Thymus (tissue), 11 donors: ENCODE measurements around the gene CARMIL1. TPM values are rescaled to one million over a fixed set of nuclear protein-coding genes. Genes with fewer than 3 reads are reported as not detected.

Experiments used
- DNase-seq, 9 donors: peaks; one replicate each; pipeline ENCODE4 v3.0.0-alpha.2; 2013; ENCODE audit warnings: low spot score in 9 of 9, low read depth in 6 of 9, missing footprints in 1 of 9
- H3K27ac ChIP-seq, 2 donors: one replicate each; pipeline ENCODE4 v1.5.1; 2013; ENCODE audit warnings: control low read depth in 1 of 2, low read depth in 1 of 2, low read length in 1 of 2, mild to moderate bottlenecking in 1 of 2, moderate library complexity in 1 of 2
- H3K27me3 ChIP-seq, 2 donors: one replicate each; pipeline ENCODE4 v1.5.1; 2013; ENCODE audit warnings: low read length in 1 of 2; ENCODE audit not compliant: control insufficient read depth in 2 of 2, insufficient read depth in 1 of 2
- H3K36me3 ChIP-seq, 2 donors: one replicate each; pipeline ENCODE4 v1.5.1; 2013; ENCODE audit warnings: low read length in 1 of 2, mild to moderate bottlenecking in 1 of 2, moderate library complexity in 1 of 2; ENCODE audit not compliant: control insufficient read depth in 2 of 2, insufficient read depth in 2 of 2
- H3K4me1 ChIP-seq, 2 donors: one replicate each; pipeline ENCODE4 v1.5.1; 2013; ENCODE audit warnings: low read length in 2 of 2; ENCODE audit not compliant: control insufficient read depth in 2 of 2, insufficient read depth in 2 of 2
- H3K4me3 ChIP-seq, 2 donors: one replicate each; pipeline ENCODE4 v1.5.1; 2013; ENCODE audit warnings: low read length in 2 of 2, control low read depth in 1 of 2, mild to moderate bottlenecking in 1 of 2
- H3K9me3 ChIP-seq, 2 donors: one replicate each; pipeline ENCODE4 v1.5.1; 2013; ENCODE audit warnings: low read length in 1 of 2, mild to moderate bottlenecking in 1 of 2; ENCODE audit not compliant: control insufficient read depth in 2 of 2, insufficient read depth in 1 of 2
- WGBS: extraction: QIAGEN DNeasy Blood & Tissue Kit; methylation state at CpG from one replicate; pipeline ENCODE4 v1.1.7; 2013; 5-methylcytosine and 5-hydroxymethylcytosine counted together
- polyA plus RNA-seq: library from polyadenylated mRNA; stranded (reverse); fragments of 200-250 nt; gene quantifications from one replicate; pipeline ENCODE4 v1.2.3, GENCODE V29; 2013
- total RNA-seq: library from RNA; stranded (reverse); fragments of 120-200 nt; gene quantifications from one replicate; pipeline ENCODE4 v1.2.4, GENCODE V29; 2013
- donor health status: healthy.

The CARMIL1 gene
- total and polyA plus RNA-seq, 2 donors: 17.4 to 29.9 TPM

DNA sequence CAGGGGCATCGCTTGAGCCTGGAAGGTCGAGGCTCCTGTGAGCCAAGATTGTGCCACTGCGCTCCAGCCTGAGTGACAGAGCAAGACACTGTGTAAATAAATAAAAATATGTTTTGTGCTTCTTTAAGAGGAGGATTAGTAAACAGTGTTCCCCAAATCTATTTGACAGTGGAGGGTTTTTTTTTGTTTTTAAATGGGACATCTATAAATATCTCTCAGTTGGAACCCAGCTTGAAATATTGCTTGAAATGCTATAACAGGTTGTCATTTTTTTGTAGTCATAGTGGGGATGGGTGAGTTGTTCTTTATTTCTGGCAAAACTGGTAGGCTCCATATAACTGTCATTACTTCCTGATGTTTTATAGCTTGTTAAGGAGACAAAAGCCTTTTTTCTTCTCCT lies 54.3 kb downstream of the CARMIL1 start:
- no peak for DNase-seq
- no peak overlapping the region for H3K4me3 ChIP-seq
- H3K9me3 ChIP-seq: no peaks in the 10 kb centered on the region
- H3K36me3 ChIP-seq: no peaks in the 10 kb centered on the region
- H3K4me1 ChIP-seq: no peaks in the 10 kb centered on the region
- no peaks in the 10 kb centered on the region for H3K27me3 ChIP-seq
- no peak overlapping the region for H3K27ac ChIP-seq
- 98% methylated on average over 3 of the region's 3 CpGs for WGBS

DNA sequence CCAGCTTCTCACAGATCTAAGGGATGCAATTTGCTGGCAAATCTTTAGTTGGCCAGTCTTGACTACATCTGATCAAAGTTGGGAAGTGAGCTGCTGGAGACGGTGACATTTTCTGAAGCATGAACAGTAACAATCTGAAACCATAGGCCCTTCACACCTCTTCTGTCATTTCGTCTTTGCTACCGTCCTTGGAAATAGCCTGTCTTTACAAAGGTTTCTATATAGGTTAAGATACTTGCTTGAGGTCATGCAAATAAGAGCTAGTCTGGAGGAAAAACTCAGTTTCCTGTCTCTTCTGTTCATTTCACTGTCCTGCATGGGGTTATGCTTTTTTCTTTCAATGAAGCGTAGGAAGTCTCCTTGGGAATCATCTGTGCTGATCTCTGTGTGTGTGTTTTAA lies 55.6 kb downstream of the CARMIL1 start:
- WGBS: 94% methylated on average over 4 of the region's 4 CpGs
- Histone ChIP-seq H3K4me3 (no peak overlapping the region), H3K4me1 (no peaks in the 10 kb centered on the region), H3K36me3 (no peaks in the 10 kb centered on the region), H3K27ac (no peak overlapping the region), H3K27me3 (no peaks in the 10 kb centered on the region), H3K9me3 (no peaks in the 10 kb centered on the region)
- DNase-seq: no peak

DNA sequence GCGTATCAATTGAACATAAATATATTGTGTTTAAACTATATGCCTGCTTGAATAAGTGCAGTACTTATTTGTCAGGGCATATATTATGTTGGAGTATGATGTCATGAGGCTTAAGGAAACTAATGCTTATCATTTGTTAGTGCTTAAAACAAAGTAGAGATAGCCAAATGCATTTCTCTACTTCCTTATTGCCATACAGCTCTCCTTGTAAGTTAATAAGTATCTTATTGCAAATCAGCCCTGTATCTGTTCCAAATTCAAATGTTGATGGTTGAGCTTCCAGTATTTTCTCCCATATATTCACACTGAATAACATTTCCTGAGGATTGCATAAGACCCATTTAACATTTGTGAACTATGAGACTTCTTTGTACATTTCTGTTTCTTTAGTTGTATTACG lies 57.8 kb downstream of the CARMIL1 start:
- WGBS: over 99% methylated on average over 2 of the region's 2 CpGs
- Histone ChIP-seq H3K27me3 (no peaks in the 10 kb centered on the region), H3K36me3 (no peaks in the 10 kb centered on the region), H3K4me1 (no peaks in the 10 kb centered on the region), H3K27ac (no peak overlapping the region), H3K9me3 (no peaks in the 10 kb centered on the region), H3K4me3 (no peak overlapping the region)
- no peak for DNase-seq

DNA sequence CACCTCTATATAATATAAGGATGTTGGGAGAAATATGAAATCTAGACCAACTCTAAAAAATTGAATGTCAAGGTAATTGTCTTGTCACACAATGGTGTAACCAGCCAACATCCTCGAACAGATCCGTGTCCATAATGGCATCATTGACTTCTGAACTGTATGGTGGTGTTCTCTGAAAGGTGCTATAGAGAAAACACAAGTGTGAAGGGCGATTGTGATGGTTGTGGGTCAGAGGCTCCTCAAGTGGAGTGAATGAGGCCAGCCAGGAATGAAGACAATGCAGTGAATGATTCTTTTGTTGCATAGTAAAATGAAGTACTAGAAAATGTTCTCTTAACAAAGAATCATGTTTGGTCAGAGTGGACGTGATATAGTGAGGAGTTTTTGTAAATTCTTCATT lies 58.3 kb downstream of the CARMIL1 start:
- no peak overlapping the region for H3K4me3 ChIP-seq
- no peak for DNase-seq
- no peak overlapping the region for H3K27ac ChIP-seq
- no peaks in the 10 kb centered on the region for H3K27me3 ChIP-seq
- H3K36me3 ChIP-seq: no peaks in the 10 kb centered on the region
- no peaks in the 10 kb centered on the region for H3K9me3 ChIP-seq
- 96% methylated on average over 4 of the region's 4 CpGs for WGBS
- no peaks in the 10 kb centered on the region for H3K4me1 ChIP-seq

DNA sequence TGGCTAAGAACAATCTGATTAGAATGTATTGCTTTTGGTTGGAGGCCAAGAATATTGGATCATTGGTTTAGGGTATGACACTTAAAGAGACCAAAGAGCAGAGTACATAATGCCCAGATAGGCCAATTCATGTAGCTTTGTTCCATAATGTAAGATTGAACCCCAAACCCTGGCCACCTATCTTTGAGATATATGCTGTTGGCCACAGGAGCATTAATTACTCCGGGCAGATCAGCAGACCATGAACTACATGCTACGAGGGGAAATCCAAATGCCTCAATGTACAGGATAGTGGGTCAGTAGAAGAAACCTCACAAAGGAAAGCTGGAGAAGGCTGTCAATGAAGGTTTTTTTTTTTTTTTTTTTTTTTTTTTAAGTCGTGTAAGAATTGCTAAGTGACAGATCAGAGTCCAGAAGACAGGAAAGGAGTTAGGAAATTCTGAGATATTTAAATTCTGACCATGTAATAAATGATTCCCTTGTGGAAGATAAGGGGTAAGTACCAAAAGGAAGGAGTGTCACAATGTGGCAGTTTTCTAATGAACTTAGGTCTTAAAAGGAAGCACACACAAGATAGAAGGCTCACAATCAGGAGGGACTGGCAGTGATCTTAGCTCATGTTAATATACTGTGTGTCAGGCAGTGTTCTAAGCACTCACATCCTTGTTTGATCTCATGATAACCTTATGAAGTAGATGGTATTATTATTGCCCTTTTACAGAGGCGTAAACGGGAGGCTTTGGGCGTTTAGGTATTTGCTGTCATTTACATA lies 61.4 kb downstream of the CARMIL1 start:
- Histone ChIP-seq H3K27me3 (no peaks in the 10 kb centered on the region), H3K27ac (no peak overlapping the region), H3K4me1 (no peaks in the 10 kb centered on the region), H3K36me3 (no peaks in the 10 kb centered on the region), H3K9me3 (no peaks in the 10 kb centered on the region), H3K4me3 (no peak overlapping the region)
- no peak for DNase-seq
- WGBS: 92% methylated on average over 6 of the region's 6 CpGs

DNA sequence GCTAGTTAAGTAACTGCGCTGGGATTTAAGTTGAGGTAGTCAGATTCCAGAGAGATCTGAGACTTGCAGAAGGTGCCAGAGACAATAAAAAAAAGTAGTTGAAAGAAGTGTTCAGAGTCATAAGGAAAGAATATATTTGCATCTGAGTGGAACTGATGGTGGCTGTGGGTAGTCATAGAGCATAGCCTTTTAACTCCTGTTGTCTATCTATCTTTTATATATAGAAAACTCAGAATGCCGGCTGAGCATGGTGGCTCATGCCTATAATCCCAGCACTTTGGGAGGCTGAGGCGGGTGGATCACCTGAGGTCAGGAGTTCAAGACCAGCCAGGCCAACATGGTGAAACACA lies 62.0 kb downstream of the CARMIL1 start:
- Histone ChIP-seq H3K9me3 (no peaks in the 10 kb centered on the region), H3K4me1 (no peaks in the 10 kb centered on the region), H3K27ac (no peak overlapping the region), H3K4me3 (no peak overlapping the region), H3K36me3 (no peaks in the 10 kb centered on the region), H3K27me3 (no peaks in the 10 kb centered on the region)
- no peak for DNase-seq
- WGBS: 94% methylated on average over 3 of the region's 3 CpGs

DNA sequence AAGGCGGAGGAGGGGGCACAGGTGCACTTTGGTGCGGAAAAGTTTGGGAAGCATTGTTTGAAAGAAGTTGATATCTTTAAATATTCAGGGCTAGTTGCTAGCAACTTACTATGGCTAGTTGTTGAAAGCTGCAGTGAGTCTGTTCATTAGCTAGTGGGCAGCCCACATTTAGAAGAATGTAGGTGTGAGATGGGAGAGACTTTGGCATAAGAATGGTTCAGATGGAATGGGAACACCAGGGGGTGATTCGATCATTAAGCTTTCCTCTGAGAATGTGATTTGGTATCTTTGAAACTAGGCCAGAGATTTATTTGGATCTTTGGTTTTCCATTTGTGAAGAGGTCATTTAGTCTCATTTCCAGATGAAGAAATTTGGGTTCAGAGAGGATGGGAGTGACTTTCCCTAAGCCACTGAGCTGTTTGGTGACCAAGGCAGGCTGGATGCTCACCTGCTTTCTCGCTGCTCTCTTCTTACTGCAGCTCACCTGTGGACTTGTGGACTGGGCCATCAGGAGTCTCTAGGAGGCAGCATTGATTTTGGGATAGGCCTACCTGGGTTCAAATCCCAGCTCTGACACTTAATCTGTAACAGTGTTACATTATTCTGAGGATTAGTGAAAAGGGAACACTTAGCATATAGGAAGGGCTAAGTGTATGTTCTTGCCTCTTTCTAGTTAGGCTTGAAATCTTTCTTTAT lies 62.9 kb downstream of the CARMIL1 start:
- no peak for DNase-seq
- WGBS: 88% methylated on average over 4 of the region's 4 CpGs
- Histone ChIP-seq H3K9me3 (no peaks in the 10 kb centered on the region), H3K4me3 (no peak overlapping the region), H3K4me1 (no peaks in the 10 kb centered on the region), H3K36me3 (no peaks in the 10 kb centered on the region), H3K27ac (no peak overlapping the region), H3K27me3 (no peaks in the 10 kb centered on the region)

DNA sequence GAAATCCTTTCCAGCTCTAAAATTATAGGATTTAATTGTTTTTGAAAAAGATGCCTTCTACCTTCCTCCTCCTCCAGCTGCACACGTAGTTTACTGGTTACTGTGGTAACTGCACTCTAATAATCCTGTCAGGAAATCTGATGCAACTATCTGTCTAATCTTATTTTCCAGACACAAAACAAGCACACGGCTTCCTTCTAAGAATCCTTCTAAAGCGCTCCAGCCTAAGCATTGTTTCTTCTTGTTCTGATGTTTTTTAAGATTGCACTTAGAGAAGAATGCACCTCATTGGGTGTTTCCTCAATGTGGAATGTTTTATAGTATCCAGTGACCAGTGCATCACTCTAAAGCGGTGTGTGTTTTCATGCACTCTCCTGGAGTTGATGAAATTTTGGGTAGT lies 63.6 kb downstream of the CARMIL1 start:
- no peaks in the 10 kb centered on the region for H3K9me3 ChIP-seq
- DNase-seq: no peak
- no peak overlapping the region for H3K4me3 ChIP-seq
- H3K4me1 ChIP-seq: no peaks in the 10 kb centered on the region
- H3K27me3 ChIP-seq: no peaks in the 10 kb centered on the region
- 41% methylated on average over 4 of the region's 4 CpGs for WGBS
- H3K27ac ChIP-seq: no peak overlapping the region
- H3K36me3 ChIP-seq: no peaks in the 10 kb centered on the region

DNA sequence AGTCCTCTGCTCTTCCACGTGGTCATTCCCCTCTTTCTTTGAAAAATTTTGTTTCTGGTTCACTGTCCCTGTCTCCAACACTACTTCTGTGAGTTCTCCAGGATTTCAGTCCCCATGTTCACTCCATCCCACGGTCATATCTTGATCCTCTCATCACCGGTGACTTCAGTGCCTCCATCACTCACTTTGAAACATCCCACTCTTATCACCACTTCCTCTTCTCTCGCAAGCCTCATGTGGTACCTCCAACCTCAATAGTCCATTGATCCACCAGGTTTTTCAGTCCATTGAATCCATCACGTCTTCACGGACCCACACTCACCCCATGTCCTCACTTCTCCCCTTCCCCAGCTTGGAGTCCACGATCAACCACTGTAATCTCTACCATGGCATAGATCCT lies 64.8 kb downstream of the CARMIL1 start:
- DNase-seq: no peak
- H3K27ac ChIP-seq: no peak overlapping the region
- no peaks in the 10 kb centered on the region for H3K4me1 ChIP-seq
- no peaks in the 10 kb centered on the region for H3K36me3 ChIP-seq
- H3K9me3 ChIP-seq: no peaks in the 10 kb centered on the region
- no peak overlapping the region for H3K4me3 ChIP-seq
- H3K27me3 ChIP-seq: no peaks in the 10 kb centered on the region
- 93% methylated on average over 7 of the region's 7 CpGs for WGBS
